GM21381 (cell line): ENCODE results near the gene XBP1.
"Not testable (repeated sequence)": the region's sequence is repeated elsewhere in the genome, so short reads cannot be mapped to it uniquely, and the experiment has no call there.

Experiments
- ATAC-seq: cut with Tn5 transposase; IDR thresholded peaks from one replicate; pipeline ENCODE4 v1.9.1; 2021; ENCODE audit warnings: mild to moderate bottlenecking, moderate library complexity; ENCODE audit not compliant: unreplicated experiment

XBP1 gene

GRCh38 chr22:28793976-28794584 lies 6.3 kb downstream of the XBP1 start:
- no peak for ATAC-seq

GRCh38 chr22:28792491-28793383 lies 7.6 kb downstream of the XBP1 start:
- peak; percentile 36 for ATAC-seq

GRCh38 chr22:28791841-28792490 lies 8.4 kb downstream of the XBP1 start:
- peak; percentile 62 for ATAC-seq

- ATAC-seq: no peak
Observed at GRCh38 chr22:28791124-28791523, 9.2 kb downstream of the XBP1 start.

- ATAC-seq: no peak
Observed at GRCh38 chr22:28788601-28789000, 11.8 kb downstream of the XBP1 start.

GRCh38 chr22:28783786-28784671 lies 16.3 kb downstream of the XBP1 start:
- no peak for ATAC-seq

- ATAC-seq: no peak
Observed at GRCh38 chr22:28780296-28780695, 20.1 kb downstream of the XBP1 start.

- no peak for ATAC-seq
Observed at GRCh38 chr22:28779833-28780232, 20.5 kb downstream of the XBP1 start.

- ATAC-seq: no peak
Observed at GRCh38 chr22:28774378-28774777, 26.0 kb downstream of the XBP1 start.

GRCh38 chr22:28773461-28773867 lies 26.9 kb downstream of the XBP1 start:
- ATAC-seq: peak; percentile 22

- peak; percentile 82 for ATAC-seq
Observed at GRCh38 chr22:28772633-28773460, 27.5 kb downstream of the XBP1 start, which contains the start of gene CCDC117. TSS of gene CCDC117 (plus strand) at chr22:28772695. CDS start at chr22:28772850, 155 bp downstream.

GRCh38 chr22:28771195-28771791 lies 29.1 kb downstream of the XBP1 start:
- ATAC-seq: no peak

- ATAC-seq: no peak
Observed at GRCh38 chr22:28769394-28770085, 30.8 kb downstream of the XBP1 start.

- no peak for ATAC-seq
Observed at GRCh38 chr22:28768701-28769393, 31.5 kb downstream of the XBP1 start.

GRCh38 chr22:28766628-28767027 lies 33.7 kb downstream of the XBP1 start:
- ATAC-seq: no peak

- ATAC-seq: not testable (repeated sequence)
Observed at GRCh38 chr22:28762000-28762399, 38.4 kb downstream of the XBP1 start.

GRCh38 chr22:28761449-28761755 lies 39.0 kb downstream of the XBP1 start:
- ATAC-seq: no peak

GRCh38 chr22:28759861-28760560 lies 40.4 kb downstream of the XBP1 start:
- no peak for ATAC-seq
